Trophoblast cell (in vitro differentiated cells and primary cell): Measurements from ENCODE around the gene VNN1.

Experiments used
- DNase-seq, 2 donors: peaks; one replicate each; pipeline ENCODE4 v3.0.0-alpha.2; 2016
- H2AFZ ChIP-seq: 2 replicates; pipeline ENCODE4 v1.6.1; 2013; ENCODE audit warnings: low read length, moderate library complexity, mild to moderate bottlenecking; ENCODE audit not compliant: insufficient read depth, poor library complexity
- H2AK5ac ChIP-seq: 2 replicates; pipeline ENCODE4 v1.6.1; 2013; ENCODE audit warnings: mild to moderate bottlenecking, low read length
- H2BK120ac ChIP-seq: 2 replicates; pipeline ENCODE4 v1.6.1; 2013; ENCODE audit warnings: low read length, mild to moderate bottlenecking, moderate library complexity; ENCODE audit not compliant: insufficient read depth, poor library complexity
- H2BK12ac ChIP-seq: 2 replicates; pipeline ENCODE4 v1.6.1; 2013; ENCODE audit warnings: mild to moderate bottlenecking, low read length, moderate library complexity
- H2BK5ac ChIP-seq: 2 replicates; pipeline ENCODE4 v1.6.1; 2013; ENCODE audit warnings: low read length, low read depth, moderate library complexity, mild to moderate bottlenecking; ENCODE audit not compliant: poor library complexity
- H3K14ac ChIP-seq: 2 replicates; pipeline ENCODE4 v1.6.1; 2013; ENCODE audit warnings: mild to moderate bottlenecking, low read length
- H3K18ac ChIP-seq: 2 replicates; pipeline ENCODE4 v1.6.1; 2013; ENCODE audit warnings: mild to moderate bottlenecking, low read length
- H3K23ac ChIP-seq: 2 replicates; pipeline ENCODE4 v1.6.1; 2013; ENCODE audit warnings: low read length
- H3K27ac ChIP-seq: 2 replicates; pipeline ENCODE4 v1.5.1; 2013; ENCODE audit warnings: low read depth, mild to moderate bottlenecking, inconsistent platforms, low read length, moderate library complexity
- H3K27me3 ChIP-seq: 2 replicates; pipeline ENCODE4 v1.6.1; 2013; ENCODE audit warnings: inconsistent platforms, mild to moderate bottlenecking, low read length, moderate library complexity; ENCODE audit not compliant: insufficient read depth
- H3K36me3 ChIP-seq, 2 experiments: 1 replicate in 1 of 2; 2 replicates in 1 of 2; pipeline ENCODE4 v1.6.1; 2013; ENCODE audit warnings: low read length in 2 of 2, mild to moderate bottlenecking in 2 of 2, moderate library complexity in 1 of 2; ENCODE audit not compliant: insufficient read depth in 2 of 2, control insufficient read depth in 1 of 2
- H3K4ac ChIP-seq: 2 replicates; pipeline ENCODE4 v1.6.1; 2013; ENCODE audit warnings: low read depth, mild to moderate bottlenecking, low read length, moderate library complexity
- H3K4me1 ChIP-seq, 2 experiments: 1 replicate in 1 of 2; 2 replicates in 1 of 2; pipeline ENCODE4 v1.6.1; 2013; ENCODE audit warnings: low read length in 2 of 2, mild to moderate bottlenecking in 2 of 2, moderate library complexity in 1 of 2; ENCODE audit not compliant: insufficient read depth in 2 of 2, control insufficient read depth in 1 of 2
- H3K4me2 ChIP-seq: 2 replicates; pipeline ENCODE4 v1.6.1; 2013; ENCODE audit warnings: inconsistent platforms, mild to moderate bottlenecking, low read length, moderate library complexity
- H3K4me3 ChIP-seq: 2 replicates; pipeline ENCODE4 v1.5.1; 2013; ENCODE audit warnings: mild to moderate bottlenecking, low read depth, low read length, inconsistent platforms
- H3K79me1 ChIP-seq: one replicate; pipeline ENCODE4 v1.6.1; 2013; ENCODE audit warnings: low read length
- H3K79me2 ChIP-seq: 2 replicates; pipeline ENCODE4 v1.6.1; 2013; ENCODE audit warnings: low read length, mild to moderate bottlenecking; ENCODE audit not compliant: control insufficient read depth, insufficient read depth, poor library complexity
- H3K9ac ChIP-seq: 2 replicates; pipeline ENCODE4 v1.6.1; 2013; ENCODE audit warnings: mild to moderate bottlenecking, low read length
- H3K9me3 ChIP-seq: 2 replicates; pipeline ENCODE4 v1.6.1; 2013; ENCODE audit warnings: low read depth, mild to moderate bottlenecking, control low read depth, inconsistent platforms, low read length; ENCODE audit not compliant: insufficient read depth
- H4K12ac ChIP-seq: 2 replicates; pipeline ENCODE4 v1.6.1; 2013; ENCODE audit warnings: low read depth, mild to moderate bottlenecking, low read length, moderate library complexity
- H4K8ac ChIP-seq: 2 replicates; pipeline ENCODE4 v1.6.1; 2013; ENCODE audit warnings: low read depth, mild to moderate bottlenecking, low read length, moderate library complexity
- H4K91ac ChIP-seq: one replicate; pipeline ENCODE4 v1.6.1; 2013; ENCODE audit warnings: low read depth, mild to moderate bottlenecking, low read length, moderate library complexity
- WGBS: extraction: QIAGEN DNeasy Blood & Tissue Kit; methylation state at CpG from one replicate; pipeline ENCODE4 v1.1.7; 2013; ENCODE audit warnings: missing lambda C conversion rate; ENCODE audit not compliant: insufficient read length, insufficient coverage; ENCODE audit errors: extremely low coverage; 5-methylcytosine and 5-hydroxymethylcytosine counted together

VNN1 gene

GRCh38 chr6:132733283-132733682 lies 19.4 kb upstream of the VNN1 start:
- no peaks in the 10 kb centered on the region for H3K36me3 ChIP-seq
- H3K9me3 ChIP-seq, result peaks cover 2% of the 10 kb centered on the region
- no peak overlapping the region for H4K91ac ChIP-seq
- no peak overlapping the region for H2AK5ac ChIP-seq
- no peak for DNase-seq
- no peak overlapping the region for H3K27ac ChIP-seq
- H3K14ac ChIP-seq, result no peak overlapping the region
- H2BK12ac ChIP-seq, result no peak overlapping the region
- no peak overlapping the region for H2BK120ac ChIP-seq
- no peak overlapping the region for H3K9ac ChIP-seq
- H3K4ac ChIP-seq, result no peak overlapping the region
- H3K4me3 ChIP-seq, result no peak overlapping the region
- H4K8ac ChIP-seq, result no peak overlapping the region
- H3K23ac ChIP-seq, result no peak overlapping the region
- H2AFZ ChIP-seq, result no peak overlapping the region
- H3K27me3 ChIP-seq, result no peaks in the 10 kb centered on the region
- H4K12ac ChIP-seq, result no peak overlapping the region
- no peak overlapping the region for H3K18ac ChIP-seq
- H3K4me2 ChIP-seq, result no peak overlapping the region
- no peaks in the 10 kb centered on the region for H3K79me2 ChIP-seq
- H3K79me1 ChIP-seq, result no peaks in the 10 kb centered on the region
- no peaks in the 10 kb centered on the region for H3K4me1 ChIP-seq
- no peak overlapping the region for H2BK5ac ChIP-seq
- WGBS, result no CpG with 5 or more reads among the region's 2 CpGs

- Histone ChIP-seq H2AFZ (no peak overlapping the region), H4K91ac (no peak overlapping the region), H3K4me3 (no peak overlapping the region), H3K9ac (no peak overlapping the region), H2BK12ac (no peak overlapping the region), H2BK5ac (no peak overlapping the region), H3K23ac (no peak overlapping the region), H3K4me1 (no peaks in the 10 kb centered on the region), H3K4ac (no peak overlapping the region), H4K8ac (no peak overlapping the region), H3K4me2 (no peak overlapping the region), H3K18ac (no peak overlapping the region), H3K79me2 (no peaks in the 10 kb centered on the region), H3K14ac (no peak overlapping the region), H3K36me3 (no peaks in the 10 kb centered on the region), H3K27me3 (no peaks in the 10 kb centered on the region), H3K27ac (no peak overlapping the region), H3K9me3 (peaks cover 2% of the 10 kb centered on the region), H2BK120ac (no peak overlapping the region), H4K12ac (no peak overlapping the region), H3K79me1 (no peaks in the 10 kb centered on the region), H2AK5ac (no peak overlapping the region)
- peak in 1 of 2 donors; percentile 32 for DNase-seq
- no CpG with 5 or more reads among the region's 2 CpGs for WGBS
These were observed 17.2 kb upstream of the VNN1 start for GRCh38 chr6:132731086-132731485.

- Histone ChIP-seq H2BK120ac (no peak overlapping the region), H3K23ac (no peak overlapping the region), H3K4me2 (no peak overlapping the region), H3K14ac (no peak overlapping the region), H4K12ac (no peak overlapping the region), H3K4me1 (no peaks in the 10 kb centered on the region), H3K4me3 (no peak overlapping the region), H2AFZ (no peak overlapping the region), H4K8ac (no peak overlapping the region), H2AK5ac (no peak overlapping the region), H3K79me1 (no peaks in the 10 kb centered on the region), H3K9ac (no peak overlapping the region), H3K79me2 (no peaks in the 10 kb centered on the region), H3K27me3 (no peaks in the 10 kb centered on the region), H3K4ac (no peak overlapping the region), H2BK5ac (no peak overlapping the region), H2BK12ac (no peak overlapping the region), H3K18ac (no peak overlapping the region), H3K9me3 (peaks cover 2% of the 10 kb centered on the region), H4K91ac (no peak overlapping the region), H3K36me3 (no peaks in the 10 kb centered on the region), H3K27ac (no peak overlapping the region)
- WGBS, result no CpG with 5 or more reads among the region's 3 CpGs
- peak in 1 of 2 donors; percentile 15 for DNase-seq
These were observed 16.7 kb upstream of the VNN1 start for GRCh38 chr6:132730560-132730959.

- no peak overlapping the region for H3K23ac ChIP-seq
- H2BK120ac ChIP-seq, result no peak overlapping the region
- H3K4me1 ChIP-seq, result no peaks in the 10 kb centered on the region
- no peak overlapping the region for H3K27ac ChIP-seq
- no peaks in the 10 kb centered on the region for H3K27me3 ChIP-seq
- no peak overlapping the region for H2AK5ac ChIP-seq
- DNase-seq, result no peak
- no peak overlapping the region for H3K4ac ChIP-seq
- WGBS, result no CpG with 5 or more reads among the region's 4 CpGs
- no peak overlapping the region for H3K14ac ChIP-seq
- no peak overlapping the region for H2BK12ac ChIP-seq
- H3K4me2 ChIP-seq, result no peak overlapping the region
- no peaks in the 10 kb centered on the region for H3K79me1 ChIP-seq
- H4K8ac ChIP-seq, result no peak overlapping the region
- no peak overlapping the region for H4K12ac ChIP-seq
- no peaks in the 10 kb centered on the region for H3K79me2 ChIP-seq
- H3K9ac ChIP-seq, result no peak overlapping the region
- no peak overlapping the region for H3K18ac ChIP-seq
- no peak overlapping the region for H2AFZ ChIP-seq
- peaks cover 2% of the 10 kb centered on the region for H3K9me3 ChIP-seq
- H3K36me3 ChIP-seq, result no peaks in the 10 kb centered on the region
- H3K4me3 ChIP-seq, result no peak overlapping the region
- no peak overlapping the region for H4K91ac ChIP-seq
- H2BK5ac ChIP-seq, result no peak overlapping the region
These were observed 14.8 kb upstream of the VNN1 start for GRCh38 chr6:132728616-132729015.
